HepG2 (cell line): Measurements from ENCODE around the gene KCNAB1.

Experiments used
- ARID4A ChIP-seq: sonication (generic); formaldehyde crosslinking; IDR thresholded peaks from 2 replicates; pipeline ENCODE4 v1.5.0; 2020; ENCODE audit warnings: mild to moderate bottlenecking, missing genetic modification reagents, borderline replicate concordance
- CTCF ChIP-seq: sonication (generic); formaldehyde crosslinking; IDR thresholded peaks from 2 replicates; pipeline ENCODE4 v1.5.0; 2020; ENCODE audit warnings: mild to moderate bottlenecking, missing genetic modification reagents, moderate library complexity
- EZH2 ChIP-seq: conservative IDR thresholded peaks from 2 replicates; pipeline ENCODE4 v1.6.1; 2012; ENCODE audit warnings: mild to moderate bottlenecking, low read depth, low read length, moderate library complexity
- HNRNPLL ChIP-seq: fragments of 200-400 bp; formaldehyde crosslinking; IDR thresholded peaks from 2 replicates; pipeline ENCODE4 v1.6.1; 2017; ENCODE audit warnings: mild to moderate bottlenecking, low read depth, low read length; ENCODE audit not compliant: poor library complexity, severe bottlenecking
- KDM5B ChIP-seq: sonication (generic); formaldehyde crosslinking; IDR thresholded peaks from 2 replicates; pipeline ENCODE4 v1.4.0; 2020; ENCODE audit warnings: missing genetic modification reagents, mild to moderate bottlenecking, borderline replicate concordance
- MED13 ChIP-seq: sonication (generic); formaldehyde crosslinking; IDR thresholded peaks from 2 replicates; pipeline ENCODE4 v1.5.0; 2020; ENCODE audit warnings: missing genetic modification reagents
- RNF2 ChIP-seq: fragments of 450-650 bp; conservative IDR thresholded peaks from 2 replicates; pipeline ENCODE4 v1.6.1; 2016; ENCODE audit warnings: low read depth
- RXRA ChIP-seq: sonication (generic); formaldehyde crosslinking; IDR thresholded peaks from 2 replicates; pipeline ENCODE4 v1.5.1; 2020; ENCODE audit warnings: missing genetic modification reagents
- SUZ12 ChIP-seq: fragments of 150-350 bp; IDR thresholded peaks from 2 replicates; pipeline ENCODE4 v1.6.1; 2014; ENCODE audit warnings: low read depth, low read length
- ZMAT3 ChIP-seq: sonication (generic); formaldehyde crosslinking; conservative IDR thresholded peaks from 2 replicates; pipeline ENCODE4 v1.7.0; 2021; ENCODE audit warnings: missing genetic modification reagents
- ZNF670 ChIP-seq: sonication (generic); formaldehyde crosslinking; IDR thresholded peaks from 2 replicates; pipeline ENCODE4 v1.8.0; 2022; ENCODE audit warnings: mild to moderate bottlenecking, missing genetic modification reagents, borderline replicate concordance
- ZNF781 ChIP-seq: sonication (generic); formaldehyde crosslinking; IDR thresholded peaks from 2 replicates; pipeline ENCODE4 v1.5.1; 2020; ENCODE audit warnings: borderline replicate concordance, mild to moderate bottlenecking, missing genetic modification reagents; ENCODE audit errors: not compliant biosample characterization

- TF ChIP-seq HNRNPLL (no peak), RNF2 (no peak), SUZ12 (no peak), CTCF (CRISPR knock-in tag) (peak; percentile 85), ZNF670 (no peak), ARID4A (no peak), KDM5B (CRISPR knock-in tag) (no peak), EZH2 (no peak), RXRA (CRISPR knock-in tag) (no peak), ZMAT3 (CRISPR knock-in tag) (no peak), ZNF781 (CRISPR knock-in tag) (no peak), MED13 (CRISPR knock-in tag) (no peak)
Measured at GRCh38 chr3:156151824-156152428, 31.5 kb downstream of the KCNAB1 start.
